Gastrocnemius medialis (tissue), 4 donors: ENCODE results near the gene PDGFRB.

Experiments
- POLR2A ChIP-seq, 2 donors: fragments of 450-650 bp; IDR thresholded peaks; one replicate each; pipeline ENCODE4 v1.6.1; 2017; ENCODE audit warnings: antibody characterized with exemption in 2 of 2, mild to moderate bottlenecking in 2 of 2, moderate library complexity in 2 of 2
- TF ChIP-seq, protein P1 (sequence below), 5 experiments: fragments of 450-650 bp in 3 of 5; fragments of 200-600 bp in 2 of 5; sonication (generic) in 2 of 5; IDR thresholded peaks in 4 of 5; conservative IDR thresholded peaks in 1 of 5; 1 replicate in 4 of 5; 2 replicates in 1 of 5; pipeline ENCODE4 v1.5.1; 2016 to 2019; ENCODE audit warnings: antibody characterized with exemption in 5 of 5, mild to moderate bottlenecking in 3 of 5, moderate library complexity in 3 of 5

DNA sequence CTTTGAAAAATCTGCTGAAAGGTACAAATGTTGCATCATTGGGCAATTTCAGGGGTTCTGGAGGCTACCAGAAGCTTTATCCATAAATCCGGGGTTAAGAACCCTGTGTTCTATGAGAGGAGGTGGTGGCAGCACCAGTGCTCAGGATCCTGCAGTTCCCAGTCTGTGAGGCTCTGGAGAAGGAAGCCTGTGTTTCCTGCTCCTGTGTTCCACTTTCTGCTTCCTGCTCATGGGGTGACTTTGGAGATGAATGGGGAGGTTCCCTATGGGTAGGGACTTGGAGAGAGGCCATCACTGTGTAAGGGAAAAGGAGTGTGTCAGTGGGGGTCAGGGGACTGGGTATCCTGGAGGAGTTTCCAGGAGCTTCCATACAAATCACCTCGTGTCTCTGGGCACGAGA is 13.2 kb upstream of the PDGFRB start:
- no peak for TF ChIP-seq POLR2A (IDR thresholded peaks at IDR 0.05)
- TF ChIP-seq, protein P1, sequence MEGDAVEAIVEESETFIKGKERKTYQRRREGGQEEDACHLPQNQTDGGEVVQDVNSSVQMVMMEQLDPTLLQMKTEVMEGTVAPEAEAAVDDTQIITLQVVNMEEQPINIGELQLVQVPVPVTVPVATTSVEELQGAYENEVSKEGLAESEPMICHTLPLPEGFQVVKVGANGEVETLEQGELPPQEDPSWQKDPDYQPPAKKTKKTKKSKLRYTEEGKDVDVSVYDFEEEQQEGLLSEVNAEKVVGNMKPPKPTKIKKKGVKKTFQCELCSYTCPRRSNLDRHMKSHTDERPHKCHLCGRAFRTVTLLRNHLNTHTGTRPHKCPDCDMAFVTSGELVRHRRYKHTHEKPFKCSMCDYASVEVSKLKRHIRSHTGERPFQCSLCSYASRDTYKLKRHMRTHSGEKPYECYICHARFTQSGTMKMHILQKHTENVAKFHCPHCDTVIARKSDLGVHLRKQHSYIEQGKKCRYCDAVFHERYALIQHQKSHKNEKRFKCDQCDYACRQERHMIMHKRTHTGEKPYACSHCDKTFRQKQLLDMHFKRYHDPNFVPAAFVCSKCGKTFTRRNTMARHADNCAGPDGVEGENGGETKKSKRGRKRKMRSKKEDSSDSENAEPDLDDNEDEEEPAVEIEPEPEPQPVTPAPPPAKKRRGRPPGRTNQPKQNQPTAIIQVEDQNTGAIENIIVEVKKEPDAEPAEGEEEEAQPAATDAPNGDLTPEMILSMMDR (IDR thresholded peaks at IDR 0.05 in 4 of 5, conservative IDR thresholded peaks at IDR 0.05 in 1 of 5), result no peak
